HG02610 (cell line): Measurements from ENCODE around the gene ERCC1.
A peak's percentile ranks its signal among the peaks of the same experiment; 100 is the strongest.
"Not testable (repeated sequence)": the region's sequence is repeated elsewhere in the genome, so short reads cannot be mapped to it uniquely, and the experiment has no call there.

Source experiments
- ATAC-seq: cut with Tn5 transposase; IDR thresholded peaks from one replicate; pipeline ENCODE4 v1.9.1; 2021; ENCODE audit warnings: mild to moderate bottlenecking, moderate library complexity; ENCODE audit not compliant: unreplicated experiment

Gene ERCC1

DNA sequence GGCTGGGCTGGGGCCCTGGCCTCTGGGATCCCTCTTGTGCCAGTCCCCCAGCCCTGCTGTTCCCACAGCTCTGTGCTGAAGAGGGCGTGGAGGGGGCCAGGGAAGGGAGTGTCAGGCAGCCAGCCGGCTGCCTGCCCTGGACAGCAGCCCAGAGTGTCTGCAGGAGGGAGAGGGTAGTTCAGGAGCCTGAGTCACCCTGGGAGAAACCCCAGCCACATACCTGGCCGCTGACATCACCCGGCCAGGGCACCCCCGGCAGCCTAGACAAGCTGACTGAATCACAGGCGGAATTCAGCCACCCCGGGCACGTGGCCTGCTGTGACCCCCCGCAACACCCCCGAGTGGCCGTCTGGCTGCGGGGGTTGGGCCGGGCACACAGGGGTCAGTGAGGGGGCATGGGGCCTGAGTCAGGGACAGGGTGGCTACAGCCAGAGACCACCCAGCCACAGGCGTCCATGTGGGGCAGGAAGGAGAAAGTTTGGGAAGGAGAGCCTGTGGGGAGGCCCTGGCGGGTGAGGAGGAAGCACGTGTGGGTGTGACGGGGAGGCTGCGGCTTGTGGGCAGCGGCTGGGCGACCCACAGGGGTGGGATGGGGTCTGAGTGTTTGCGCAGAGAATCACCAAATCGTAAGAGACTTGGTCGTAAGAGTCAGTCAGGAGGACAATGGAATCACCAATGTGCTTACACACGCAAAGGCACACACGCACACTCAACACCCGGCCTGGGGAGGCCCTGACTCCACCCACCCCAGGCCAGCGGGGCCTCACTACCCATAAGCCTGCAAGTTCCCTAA, 32.2 kb upstream of the ERCC1 start:
- ATAC-seq: peak; percentile 42

DNA sequence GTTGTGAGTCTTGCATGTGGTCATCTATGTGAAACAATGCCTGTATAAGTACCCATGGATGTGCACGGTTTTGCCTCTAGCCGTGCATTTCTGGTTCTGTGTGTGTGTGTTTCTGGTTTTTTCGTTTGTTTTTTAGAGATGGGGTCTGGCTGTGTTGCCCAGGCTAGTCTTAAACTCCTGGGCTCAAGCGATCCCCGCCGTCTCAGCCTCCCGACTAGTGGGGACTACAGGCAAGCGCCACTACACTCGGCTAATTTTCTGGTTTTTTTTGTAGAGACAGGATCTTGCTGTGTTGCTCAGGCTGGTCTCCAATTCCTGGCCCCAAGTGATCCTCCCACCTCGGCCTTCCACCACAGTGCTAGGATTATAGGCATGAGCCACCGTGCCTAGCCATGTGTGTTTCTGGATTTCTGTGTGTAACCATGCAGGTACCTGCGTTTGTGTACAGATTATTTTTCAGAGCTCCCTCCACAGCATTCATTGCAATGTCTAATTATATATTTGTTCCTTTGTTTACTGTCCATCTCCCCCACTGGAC, 28.2 kb upstream of the ERCC1 start:
- no peak for ATAC-seq

GRCh38 chr19:45451131-45451849, 27.6 kb upstream of the ERCC1 start:
- ATAC-seq: no peak

- no peak for ATAC-seq
Observed at GRCh38 chr19:45450012-45450333, 26.3 kb upstream of the ERCC1 start.

DNA sequence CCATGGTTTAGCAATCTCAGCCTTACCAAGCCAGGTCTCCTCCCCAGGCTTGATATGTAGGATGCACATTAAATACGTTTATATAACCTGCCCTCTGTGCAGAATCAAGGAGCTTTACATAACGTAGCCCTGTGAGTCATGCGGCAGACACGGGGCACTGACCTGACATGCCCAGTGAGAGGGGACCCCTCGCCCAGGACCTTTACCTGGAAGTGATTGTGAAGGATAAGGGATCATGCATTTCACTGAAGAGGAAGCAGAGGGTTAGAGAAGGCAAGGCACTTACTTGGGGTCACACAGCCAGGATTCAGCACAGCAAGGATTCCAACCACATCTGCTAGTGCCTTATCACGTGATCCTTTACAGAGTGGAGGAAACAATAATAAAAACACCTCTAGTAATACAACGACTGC, 25.2 kb upstream of the ERCC1 start:
- ATAC-seq: no peak

DNA sequence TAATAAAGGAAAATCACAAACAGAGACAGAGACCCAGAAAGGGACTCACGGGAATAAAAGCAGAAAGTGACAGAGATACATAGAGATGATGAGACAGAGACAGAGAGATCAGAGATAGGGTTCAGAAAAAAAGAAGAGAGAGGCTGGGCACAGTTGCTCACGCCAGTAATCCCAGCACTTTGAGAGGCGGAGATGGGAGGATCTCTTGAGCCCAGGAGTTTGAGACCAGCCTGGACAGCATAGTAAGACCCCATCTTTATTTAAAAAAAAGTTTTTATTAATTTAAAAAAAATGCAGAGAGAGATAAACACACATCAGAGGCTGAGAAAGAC, 24.7 kb upstream of the ERCC1 start:
- ATAC-seq: no peak

- ATAC-seq: no peak
Observed at GRCh38 chr19:45446944-45447343, 23.2 kb upstream of the ERCC1 start.

- no peak for ATAC-seq
Observed at GRCh38 chr19:45446295-45446694, 22.6 kb upstream of the ERCC1 start.

DNA sequence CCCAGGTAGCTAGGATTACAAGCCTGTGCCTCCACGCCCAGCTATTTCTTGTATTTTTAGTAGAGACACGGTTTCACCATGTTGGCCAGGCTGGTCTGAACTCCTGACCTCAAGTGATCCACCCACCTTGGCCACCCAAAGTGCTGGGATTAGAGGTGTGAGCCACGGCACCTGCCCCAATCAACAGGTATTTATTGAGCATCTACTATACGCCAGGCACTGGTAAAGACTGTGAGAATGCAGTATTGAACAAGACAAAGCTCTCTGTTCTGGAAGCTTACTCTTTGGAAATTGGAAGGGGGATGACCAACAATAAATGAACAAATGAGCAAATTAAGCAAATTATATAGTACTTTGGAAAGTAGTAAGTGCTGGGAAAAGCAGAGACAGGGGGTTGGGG, 21.4 kb upstream of the ERCC1 start:
- ATAC-seq: no peak

DNA sequence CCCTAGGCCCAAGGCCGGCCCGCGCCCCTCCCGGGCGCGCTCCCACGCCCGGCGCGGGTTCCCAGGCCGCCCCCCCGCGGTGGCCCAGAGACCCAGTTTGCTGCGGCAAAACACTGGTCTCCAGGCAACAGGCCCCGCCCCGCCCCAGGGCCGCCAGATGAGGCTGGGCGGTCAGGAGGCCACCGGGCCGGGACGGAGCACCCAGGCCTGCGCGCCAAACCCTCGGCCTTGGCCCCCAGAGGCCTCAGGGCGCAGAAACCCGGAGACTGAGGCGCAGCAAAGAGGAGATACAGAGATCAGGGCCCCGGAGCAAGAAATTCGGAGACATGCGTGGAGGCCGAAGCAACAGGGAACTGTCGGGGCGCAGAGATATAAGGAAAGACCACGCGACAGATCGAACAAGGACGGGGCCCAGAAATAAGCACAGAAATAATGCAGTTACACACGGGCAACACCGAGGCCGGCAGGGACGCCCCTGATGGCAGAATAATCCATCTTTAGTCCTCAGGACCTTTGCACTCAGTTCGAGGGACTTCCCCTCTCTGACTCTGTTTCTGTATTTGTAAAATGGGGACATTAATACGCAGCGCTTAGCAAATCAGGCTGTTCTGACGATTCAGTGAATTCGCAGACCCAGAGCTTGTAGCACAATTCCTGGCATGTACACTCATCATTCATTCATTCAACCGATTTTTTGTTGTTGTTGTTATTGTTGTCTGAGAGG, 20.8 kb upstream of the ERCC1 start:
- peak; percentile 39 for ATAC-seq

DNA sequence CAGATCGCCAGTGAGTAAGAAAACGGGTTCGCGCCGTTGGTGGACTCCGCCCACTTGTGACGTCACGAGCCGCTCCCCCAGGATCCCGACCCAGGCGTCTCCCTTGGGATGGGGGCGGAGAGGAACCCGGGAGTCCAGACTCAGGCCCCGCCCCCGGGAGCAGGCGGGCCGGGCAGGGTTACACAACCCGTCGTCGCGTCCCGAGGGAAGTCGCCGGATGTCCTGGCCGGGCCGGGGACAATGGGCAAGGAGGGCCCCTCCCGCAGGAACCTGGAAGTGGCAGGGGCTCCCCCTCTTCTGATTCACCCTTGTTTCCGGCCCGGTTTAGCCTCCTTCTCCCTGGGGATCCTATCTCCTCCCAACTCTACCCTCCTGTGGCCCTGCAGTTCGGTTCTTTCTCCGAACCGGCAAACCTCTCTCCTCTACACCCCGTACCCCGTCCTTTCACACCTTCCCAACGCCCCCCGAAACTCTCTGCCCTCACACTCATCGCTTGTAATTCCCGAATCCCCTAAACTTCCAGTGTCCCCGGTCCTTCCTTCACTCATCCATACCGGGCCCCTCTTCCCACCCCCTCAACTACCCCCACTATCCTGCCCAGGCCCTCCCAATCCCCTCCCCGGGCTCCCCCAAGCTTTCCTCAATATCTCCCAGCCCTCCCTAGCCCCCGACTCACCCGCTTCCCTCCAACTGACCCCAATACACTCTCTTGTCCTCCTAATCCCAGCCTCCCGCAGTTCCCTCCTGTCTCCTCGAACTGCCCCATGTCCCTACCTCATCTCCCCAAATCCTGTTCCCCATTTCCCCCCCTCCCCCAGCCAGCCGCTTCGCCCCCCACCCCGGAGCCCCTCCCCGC, 20.0 kb upstream of the ERCC1 start:
- peak; percentile 32 for ATAC-seq

GRCh38 chr19:45442778-45443461, 19.2 kb upstream of the ERCC1 start:
- no peak for ATAC-seq

GRCh38 chr19:45442408-45442777, 18.7 kb upstream of the ERCC1 start:
- no peak for ATAC-seq

DNA sequence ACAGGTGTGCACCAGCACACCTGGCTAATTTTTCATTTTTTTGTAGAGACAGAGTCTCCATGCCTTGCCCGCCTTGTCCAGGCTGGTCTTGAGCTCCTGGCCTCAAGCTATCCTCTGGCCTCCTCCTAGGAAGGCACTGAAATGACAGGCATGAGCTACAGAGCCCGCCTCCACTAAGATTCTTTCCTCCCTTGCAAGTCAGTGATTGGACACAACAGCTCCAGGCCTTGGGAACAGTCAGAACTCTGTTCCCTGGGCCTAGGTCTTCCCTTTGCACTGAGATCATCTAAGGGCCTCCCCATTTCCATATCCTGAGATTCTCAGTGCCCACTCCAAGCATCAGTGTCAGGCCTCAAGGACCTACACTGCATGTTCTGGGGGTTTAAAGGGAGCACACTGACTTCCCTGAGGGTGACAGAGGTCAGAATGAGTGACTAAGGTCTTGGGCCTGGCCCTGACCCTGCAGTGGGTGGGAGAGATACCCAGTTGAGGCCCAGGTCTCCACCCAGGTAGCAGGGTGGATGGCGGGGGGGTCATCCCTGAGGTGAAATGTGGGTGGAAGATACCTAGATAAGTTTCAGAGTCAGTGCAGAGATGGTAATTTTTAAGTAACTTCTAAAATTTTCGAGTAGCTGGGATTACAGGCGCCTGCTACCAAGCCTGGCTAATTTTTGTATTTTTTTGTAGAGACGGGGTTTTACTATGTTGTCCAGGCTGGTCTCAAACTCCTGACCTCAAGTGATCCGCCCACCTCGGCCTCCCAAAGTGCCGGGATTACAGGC, 17.3 kb upstream of the ERCC1 start:
- no peak for ATAC-seq

DNA sequence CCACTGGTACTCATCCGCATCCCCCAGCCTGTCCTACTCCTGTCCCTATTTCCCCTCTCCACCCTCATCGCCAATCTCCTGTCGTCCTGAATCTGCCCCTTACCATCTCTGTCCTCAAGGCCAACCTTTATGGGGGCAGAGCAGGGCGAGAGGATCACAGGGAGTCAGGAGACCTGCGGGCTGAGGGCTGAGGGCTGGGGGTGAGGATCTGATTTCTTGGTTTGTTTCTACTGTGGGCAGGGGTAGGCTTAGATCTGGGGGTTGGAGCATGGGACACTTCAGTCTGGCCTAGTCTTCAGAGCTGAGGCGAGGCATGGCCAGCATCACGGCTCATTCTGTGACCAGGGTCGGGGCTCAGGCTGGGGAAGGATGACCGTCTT, 16.5 kb upstream of the ERCC1 start:
- no peak for ATAC-seq

GRCh38 chr19:45439569-45440258, 16.0 kb upstream of the ERCC1 start:
- peak; percentile 44 for ATAC-seq

DNA sequence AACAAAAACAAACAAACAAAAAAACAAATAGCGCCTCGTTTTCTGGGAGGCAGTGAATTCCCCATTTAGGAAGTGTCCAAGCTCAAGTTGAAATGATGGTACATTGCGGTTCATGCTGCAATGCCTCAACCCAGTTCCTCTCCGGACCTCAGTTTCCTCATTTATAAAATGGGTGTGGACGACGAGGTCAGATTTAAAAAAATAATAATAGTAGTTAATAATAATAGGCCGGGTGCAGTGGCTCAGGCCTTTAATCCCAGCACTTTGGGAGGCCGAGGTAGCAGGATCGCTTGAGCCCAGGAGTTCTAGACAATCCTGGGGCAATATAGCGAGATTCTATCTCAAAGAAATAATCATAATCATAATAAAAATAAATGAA, 15.5 kb upstream of the ERCC1 start:
- no peak for ATAC-seq

DNA sequence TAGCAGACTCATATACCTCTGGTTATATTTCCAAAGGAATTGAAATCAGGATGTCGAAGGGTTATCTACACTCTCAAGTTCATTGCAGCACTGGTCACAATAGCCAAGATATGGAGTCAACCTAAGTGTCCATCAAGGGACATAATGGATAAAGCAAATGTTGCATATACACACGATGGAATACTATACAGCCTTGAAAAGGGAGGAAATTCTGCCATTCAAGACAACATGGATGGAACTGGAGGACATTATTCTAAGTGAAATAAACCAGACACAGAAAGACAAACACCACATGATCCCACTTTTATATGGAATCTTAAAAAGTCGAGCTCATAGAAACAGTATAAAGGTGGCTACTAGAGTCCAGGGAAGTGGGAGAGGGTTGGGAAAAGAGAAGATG, 13.6 kb upstream of the ERCC1 start:
- no peak for ATAC-seq

- not testable (repeated sequence) for ATAC-seq
Observed at GRCh38 chr19:45432543-45432942, 8.8 kb upstream of the ERCC1 start.
